ENCODE data around the gene SLC38A2. TPM values are rescaled to one million over a fixed set of nuclear protein-coding genes. Genes with fewer than 3 reads are reported as not detected.

Gene SLC38A2
- total RNA-seq, 1 experiment from 2014 or later, result 453 TPM

- H2AK5ac ChIP-seq (ENCODE audit: insufficient read length, low read length), result no peak overlapping the region
- H4K20me1 ChIP-seq (ENCODE audit: control insufficient read depth, insufficient read depth, insufficient read length), result no peaks in the 10 kb centered on the region
- no peak overlapping the region for H3K9ac ChIP-seq (ENCODE audit: extremely low read depth, insufficient read length, low read length)
- no peaks in the 10 kb centered on the region for H3K27me3 ChIP-seq (ENCODE audit: insufficient read depth, low read length)
- no peak overlapping the region for H3K56ac ChIP-seq (ENCODE audit: insufficient read length, low read depth, low read length)
- TF ChIP-seq CTCF (conservative IDR thresholded peaks at IDR 0.05), result no peak
- H4K91ac ChIP-seq (ENCODE audit: insufficient read length, low read depth, low read length), result no peak overlapping the region
- Mint-ChIP-seq H3K27ac (no peak overlapping the region; a peak in 1 of 7 replicates), H3K36me3 (ENCODE audit: insufficient read depth in 1 of 3, low read depth in 3 of 3) (peaks cover 57 to 72% (median 72%) of the 10 kb centered on the region in 3 experiments), H3K4me3 (no peak overlapping the region), H3K9me3 (no peaks in the 10 kb centered on the region), H3K4me1 (peaks cover 9 to 11% of the 10 kb centered on the region in 2 experiments), H3K27me3 (ENCODE audit: low read depth) (peaks cover 2% of the 10 kb centered on the region; the same call in 1 of the 2 replicates)
- no peak overlapping the region for H2BK12ac ChIP-seq (ENCODE audit: insufficient read length, low read depth, low read length)
- no peak overlapping the region for H2BK20ac ChIP-seq (ENCODE audit: low read depth, low read length, poor library complexity, severe bottlenecking)
- H3K18ac ChIP-seq (ENCODE audit: insufficient read length, low read depth, low read length), result no peak overlapping the region
- H3K14ac ChIP-seq (ENCODE audit: insufficient read depth, low read length), result no peak overlapping the region
- no peak overlapping the region for H3K4ac ChIP-seq (ENCODE audit: low read depth, low read length)
- no peak overlapping the region for H2BK15ac ChIP-seq (ENCODE audit: low read depth, low read length)
- no peaks in the 10 kb centered on the region for H3K4me1 ChIP-seq (ENCODE audit: insufficient read depth, low read length)
- H2AFZ ChIP-seq (ENCODE audit: low read length), result no peak overlapping the region
- H2BK120ac ChIP-seq (ENCODE audit: low read depth, low read length, poor library complexity, severe bottlenecking), result no peak overlapping the region
- H3K9me3 ChIP-seq (ENCODE audit: control insufficient read depth, low read depth, low read length), result no peaks in the 10 kb centered on the region
- WGBS (ENCODE audit: extremely low coverage, insufficient read length, low lambda C conversion rate), result no CpG with 5 or more reads among the region's 2 CpGs
- no peak overlapping the region for H3K4me2 ChIP-seq (ENCODE audit: insufficient read depth, insufficient read length, low read length)
- no peaks in the 10 kb centered on the region for H3K79me1 ChIP-seq (ENCODE audit: insufficient read depth, low read depth, low read length, poor library complexity, severe bottlenecking)
- no peak overlapping the region for H4K5ac ChIP-seq (ENCODE audit: insufficient read length, low read depth, low read length)
- H3K23me2 ChIP-seq (ENCODE audit: insufficient read length, low read depth, low read length, poor library complexity, severe bottlenecking), result no peaks in the 10 kb centered on the region
- H3K79me2 ChIP-seq (ENCODE audit: insufficient read depth, low read length), result no peaks in the 10 kb centered on the region
- no peak overlapping the region for H3K27ac ChIP-seq (ENCODE audit: insufficient read length, low read depth, low read length)
- no peak for DNase-seq
- no peak overlapping the region for H2BK5ac ChIP-seq (ENCODE audit: insufficient read length, low read length)
- H3T11ph ChIP-seq (ENCODE audit: low read length), result no peak overlapping the region
- no peak overlapping the region for H3K23ac ChIP-seq (ENCODE audit: insufficient read length, low read depth, low read length)
- H4K8ac ChIP-seq (replicated peaks; ENCODE audit: insufficient read length, low read depth, low read length), result no peak overlapping the region
Measured at GRCh38 chr12:46360908-46361666, 11.5 kb downstream of the SLC38A2 start.
